BLaER1 treated with 17β-estradiol and CSF1 and Interleukin-3, amounts not matched to agents 10 nM and 100 nM (cell line): Measurements from ENCODE around the gene ING1.

Experiments used
- H3K27ac ChIP-seq, 11 experiments: shearing (Covaris generic); formaldehyde crosslinking; 2 replicates each; pipeline ENCODE4 v1.8.1; 2022
- H3K27me3 ChIP-seq, 11 experiments: shearing (Covaris generic); formaldehyde crosslinking; 2 replicates each; pipeline ENCODE4 v1.8.1; 2022
- H3K36me3 ChIP-seq, 11 experiments: shearing (Covaris generic); formaldehyde crosslinking; 2 replicates each; pipeline ENCODE4 v1.8.1; 2022
- H3K4me1 ChIP-seq, 10 experiments: shearing (Covaris generic); formaldehyde crosslinking; 2 replicates each; pipeline ENCODE4 v1.8.1; 2022
- H3K4me2 ChIP-seq, 11 experiments: shearing (Covaris generic); formaldehyde crosslinking; 2 replicates each; pipeline ENCODE4 v1.8.1; 2022
- H3K4me3 ChIP-seq, 10 experiments: shearing (Covaris generic); formaldehyde crosslinking; 2 replicates each; pipeline ENCODE4 v1.8.1; 2022
- H3K9ac ChIP-seq, 11 experiments: shearing (Covaris generic); formaldehyde crosslinking; 2 replicates each; pipeline ENCODE4 v1.8.1; 2022
- H3K9me3 ChIP-seq, 11 experiments: shearing (Covaris generic); formaldehyde crosslinking; replicated peaks in 1 of 11; 2 replicates each; pipeline ENCODE4 v1.8.1; 2022
- H4K20me1 ChIP-seq, 11 experiments: shearing (Covaris generic); formaldehyde crosslinking; 2 replicates each; pipeline ENCODE4 v1.8.1; 2022
- Cebpa-rat ChIP-seq, 11 experiments: shearing (Covaris generic); IDR thresholded peaks; 2 replicates each; pipeline ENCODE4 v1.8.1; 2022

The ING1 gene

GRCh38 chr13:110766671-110767430, 53.4 kb downstream of the ING1 start:
- Histone ChIP-seq H3K4me3 (no peak overlapping the region), H3K4me2 (no peak overlapping the region), H3K27me3 (no peaks in the 10 kb centered on the region), H3K9me3 (peaks cover 4 to 19% (median 14%) of the 10 kb centered on the region in 11 experiments; a peak in 17 of 22 replicates), H3K9ac (no peak overlapping the region), H3K4me1 (peaks cover 11 to 15% (median 13%) of the 10 kb centered on the region in 10 experiments), H3K27ac (no peak overlapping the region), H4K20me1 (no peaks in the 10 kb centered on the region), H3K36me3 (no peaks in the 10 kb centered on the region)
- TF ChIP-seq Cebpa-rat (IDR thresholded peaks at IDR 0.05): no peak

DNA sequence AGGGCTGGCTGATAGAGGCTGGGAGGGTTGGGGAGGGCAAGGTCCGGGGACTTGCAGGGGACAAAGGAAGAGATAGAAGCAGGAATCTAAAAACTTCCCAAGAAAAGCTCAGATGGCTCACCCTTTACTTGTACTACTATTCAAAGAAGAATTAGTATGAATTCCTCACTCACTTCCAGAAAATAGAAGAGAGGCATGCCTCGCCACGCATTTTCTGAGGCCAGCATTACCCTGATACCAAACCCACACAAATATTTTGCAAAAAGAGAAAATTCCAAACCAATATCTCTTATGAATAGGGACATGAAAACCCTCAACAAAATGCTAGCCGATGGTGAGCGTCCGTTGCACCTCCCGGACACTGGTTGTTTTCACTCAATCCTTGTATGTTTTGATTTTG, 54.0 kb downstream of the ING1 start:
- Histone ChIP-seq H4K20me1 (no peaks in the 10 kb centered on the region), H3K36me3 (no peaks in the 10 kb centered on the region), H3K27me3 (no peaks in the 10 kb centered on the region), H3K27ac (no peak overlapping the region), H3K9me3 (peaks cover 4 to 19% (median 14%) of the 10 kb centered on the region in 11 experiments; a peak in 17 of 22 replicates), H3K4me3 (no peak overlapping the region), H3K4me2 (no peak overlapping the region), H3K4me1 (peaks cover 16 to 21% (median 19%) of the 10 kb centered on the region in 10 experiments), H3K9ac (no peak overlapping the region)
- no peak for TF ChIP-seq Cebpa-rat (IDR thresholded peaks at IDR 0.05)

DNA sequence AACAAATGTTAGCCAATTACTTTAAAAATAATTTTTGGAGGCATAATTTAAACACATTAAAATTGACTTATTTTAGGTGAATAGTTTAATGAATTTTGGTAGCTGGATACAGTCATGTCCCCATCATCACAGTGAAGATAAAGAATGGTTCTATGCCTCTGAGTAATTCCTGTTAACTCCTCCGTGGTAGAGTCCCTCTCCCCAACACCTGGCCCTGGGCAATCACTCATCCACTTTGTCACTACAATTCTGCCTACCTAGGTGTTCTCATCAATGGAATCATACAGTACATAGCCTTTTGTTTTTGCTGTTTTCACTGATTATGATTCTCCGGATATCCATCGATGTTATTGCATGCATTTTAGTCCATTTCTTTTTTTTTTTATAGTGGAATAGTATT, 55.6 kb downstream of the ING1 start:
- no peak for TF ChIP-seq Cebpa-rat (IDR thresholded peaks at IDR 0.05)
- no peak overlapping the region for H3K27ac ChIP-seq
- H3K9me3 ChIP-seq: peaks cover 0 to 6% (median 2%) of the 10 kb centered on the region in 11 experiments; a peak in 12 of 22 replicates
- H3K36me3 ChIP-seq: no peaks in the 10 kb centered on the region
- H3K4me2 ChIP-seq: no peak overlapping the region
- H3K4me1 ChIP-seq: peaks cover 16 to 24% (median 20%) of the 10 kb centered on the region in 10 experiments
- H3K9ac ChIP-seq: no peak overlapping the region
- no peaks in the 10 kb centered on the region for H4K20me1 ChIP-seq
- no peak overlapping the region for H3K4me3 ChIP-seq
- no peaks in the 10 kb centered on the region for H3K27me3 ChIP-seq

GRCh38 chr13:110770678-110771077, 57.2 kb downstream of the ING1 start:
- H3K9ac ChIP-seq: no peak overlapping the region
- H3K4me2 ChIP-seq: peak overlapping the region; percentile 55 to 78 (median 70)
- no peaks in the 10 kb centered on the region for H3K36me3 ChIP-seq
- H4K20me1 ChIP-seq: no peaks in the 10 kb centered on the region
- no peaks in the 10 kb centered on the region for H3K27me3 ChIP-seq
- 0 out of 22 replicates have a peak overlapping the region, but pooled peaks of 1 of the 11 experiments have one; percentile 23 for H3K27ac ChIP-seq
- H3K4me3 ChIP-seq: no peak overlapping the region
- no peaks in the 10 kb centered on the region for H3K9me3 ChIP-seq
- no peak for TF ChIP-seq Cebpa-rat (IDR thresholded peaks at IDR 0.05)
- H3K4me1 ChIP-seq: peaks cover 16 to 32% (median 27%) of the 10 kb centered on the region in 10 experiments

- Histone ChIP-seq H3K9me3 (no peaks in the 10 kb centered on the region), H3K4me2 (peak overlapping the region; percentile 55 to 78 (median 70)), H3K4me1 (peaks cover 16 to 36% (median 30%) of the 10 kb centered on the region in 10 experiments), H3K4me3 (peak overlapping the region in 1 of 10 experiments; percentile 15; a peak in 1 of 20 replicates), H3K27ac (peak overlapping the region in 2 of 11 experiments; percentile 9 to 23; a peak in 2 of 22 replicates), H3K36me3 (no peaks in the 10 kb centered on the region), H3K9ac (no peak overlapping the region), H3K27me3 (no peaks in the 10 kb centered on the region), H4K20me1 (no peaks in the 10 kb centered on the region)
- TF ChIP-seq Cebpa-rat (IDR thresholded peaks at IDR 0.05): no peak
These were observed 57.7 kb downstream of the ING1 start for GRCh38 chr13:110771194-110771593.

DNA sequence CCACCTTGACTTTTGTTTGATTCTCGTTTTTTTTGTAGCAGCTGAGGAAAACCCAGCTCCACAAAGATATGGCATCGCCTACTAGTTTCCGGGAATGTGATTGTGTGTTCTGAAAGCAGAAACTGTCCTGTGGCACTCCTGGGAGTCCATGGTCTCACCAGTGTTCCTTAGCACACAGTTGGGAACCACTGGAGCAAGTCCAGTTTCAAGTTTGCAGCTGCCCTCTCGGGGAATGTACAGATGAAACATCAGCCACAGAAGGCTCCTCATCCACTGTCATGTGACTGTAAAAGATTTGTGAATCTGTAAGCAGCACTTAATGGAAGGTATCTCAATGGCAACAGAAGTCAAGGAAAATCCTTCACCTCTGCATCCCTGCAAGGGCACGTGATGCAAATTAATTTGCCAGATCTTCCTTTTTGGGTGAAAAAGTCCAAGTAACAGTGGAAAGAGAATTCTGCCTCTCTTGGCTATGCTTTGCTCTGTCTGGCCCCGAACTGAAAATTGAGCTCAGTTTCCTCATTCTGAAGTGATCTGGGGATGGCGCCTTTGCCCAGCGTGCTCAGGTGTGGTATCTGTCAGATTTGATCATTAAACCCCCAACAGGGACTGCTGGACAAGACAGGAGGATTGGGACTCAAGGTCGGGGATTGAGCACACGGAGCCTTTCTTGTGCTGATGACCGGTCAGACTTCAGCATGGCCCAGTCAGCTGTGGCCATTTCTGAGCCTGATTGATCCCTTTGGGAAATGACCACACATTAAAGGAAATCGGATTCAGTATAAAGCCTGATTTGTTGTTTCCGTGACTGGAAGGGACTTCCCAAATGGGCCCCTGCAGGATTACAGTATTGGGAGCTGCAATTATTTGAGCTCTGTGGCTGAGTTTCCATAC, 58.8 kb downstream of the ING1 start:
- H3K4me1 ChIP-seq: peaks cover 16 to 36% (median 30%) of the 10 kb centered on the region in 10 experiments
- peak overlapping the region; percentile 55 to 78 (median 70); a peak in 21 of 22 replicates for H3K4me2 ChIP-seq
- no peaks in the 10 kb centered on the region for H4K20me1 ChIP-seq
- no peaks in the 10 kb centered on the region for H3K27me3 ChIP-seq
- no peak overlapping the region for H3K4me3 ChIP-seq
- H3K27ac ChIP-seq: 0 out of 22 replicates have a peak overlapping the region, but pooled peaks of 1 of the 11 experiments have one; percentile 1
- H3K9ac ChIP-seq: no peak overlapping the region
- H3K9me3 ChIP-seq: no peaks in the 10 kb centered on the region
- no peaks in the 10 kb centered on the region for H3K36me3 ChIP-seq
- no peak for TF ChIP-seq Cebpa-rat (IDR thresholded peaks at IDR 0.05)
